GM12801 (cell line): ENCODE results near the gene LTBR.

Source experiments
- CTCF ChIP-seq: IDR thresholded peaks from one replicate; pipeline ENCODE4 v1.5.1; 2011; ENCODE audit warnings: control low read depth; ENCODE audit not compliant: insufficient read length; ENCODE audit errors: extremely low read depth

Gene LTBR

GRCh38 chr12:6383572-6384498 lies at the start of gene LTBR:
LTBR (plus strand) TSS chr12:6384162; CDS start chr12:6384359, 197 bp downstream.
- TF ChIP-seq CTCF: no peak

- no peak for TF ChIP-seq CTCF
These were observed 49.6 kb upstream of the LTBR start for GRCh38 chr12:6334359-6334758.

GRCh38 chr12:6334940-6335450 lies 49.0 kb upstream of the LTBR start:
- no peak for TF ChIP-seq CTCF

- TF ChIP-seq CTCF: no peak
These were observed 48.4 kb upstream of the LTBR start for GRCh38 chr12:6335451-6336078.

DNA sequence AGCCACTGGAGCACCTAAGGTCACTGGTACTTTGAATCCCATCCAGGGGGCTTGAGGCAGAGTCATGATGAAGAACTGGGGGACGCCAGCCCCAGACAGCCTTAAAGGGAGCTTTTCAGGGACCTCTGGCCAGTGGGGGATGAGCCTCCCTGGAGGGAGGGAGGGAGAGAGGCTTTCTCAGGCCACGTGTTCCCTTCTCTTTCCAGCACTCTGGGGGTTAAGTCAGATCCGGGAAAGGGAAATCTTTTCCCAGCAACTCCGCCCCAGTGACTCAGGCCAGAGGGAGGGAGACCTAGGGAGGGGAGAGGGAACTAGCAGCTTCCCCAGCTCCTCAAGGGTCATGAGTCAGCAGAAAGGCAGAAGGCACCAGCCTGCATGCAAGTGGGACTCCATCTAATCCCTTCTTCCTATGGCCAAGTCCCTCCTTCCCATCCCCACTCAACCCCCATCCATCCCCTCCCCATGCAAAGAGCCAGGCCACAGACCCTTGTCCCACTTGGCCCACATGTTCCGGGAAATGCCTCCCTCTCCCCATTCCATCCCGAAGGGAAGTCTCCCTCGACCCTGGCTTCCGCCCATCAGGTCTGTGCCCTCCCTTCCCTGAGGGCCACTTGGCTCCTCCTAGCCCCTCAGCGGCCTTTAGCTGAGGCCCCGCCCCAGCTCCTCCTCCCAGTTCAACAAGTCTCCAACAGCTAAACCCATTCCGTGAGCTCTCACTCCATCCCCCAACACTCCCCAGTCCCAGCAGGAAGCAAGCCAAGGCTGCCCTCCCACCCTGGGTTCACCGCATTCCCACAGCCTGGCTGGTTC lies 47.7 kb upstream of the LTBR start:
- no peak for TF ChIP-seq CTCF

- TF ChIP-seq CTCF: no peak
These were observed 46.8 kb upstream of the LTBR start for GRCh38 chr12:6336889-6337853.
